GM18909 (cell line): ENCODE measurements around the gene MUC5B.

Experiments
- ATAC-seq: cut with Tn5 transposase; IDR thresholded peaks from one replicate; pipeline ENCODE4 v1.9.1; 2021; ENCODE audit warnings: mild to moderate bottlenecking; ENCODE audit not compliant: unreplicated experiment, poor library complexity

MUC5B gene

GRCh38 chr11:1292644-1293618 lies 70.1 kb downstream of the MUC5B start:
- ATAC-seq = no peak

GRCh38 chr11:1293619-1294015 lies 70.8 kb downstream of the MUC5B start:
- no peak for ATAC-seq

- no peak for ATAC-seq
Measured at GRCh38 chr11:1295086-1295485, 72.2 kb downstream of the MUC5B start.

- ATAC-seq = no peak
Measured at GRCh38 chr11:1295591-1295990, 72.7 kb downstream of the MUC5B start.

GRCh38 chr11:1296287-1296686 lies 73.4 kb downstream of the MUC5B start:
- no peak for ATAC-seq

GRCh38 chr11:1297011-1297575 lies 74.2 kb downstream of the MUC5B start:
- ATAC-seq = no peak

- no peak for ATAC-seq
Measured at GRCh38 chr11:1297576-1298473, 75.0 kb downstream of the MUC5B start.

- ATAC-seq = no peak
Measured at GRCh38 chr11:1298695-1299492, 76.0 kb downstream of the MUC5B start.

- no peak for ATAC-seq
Measured at GRCh38 chr11:1299621-1300020, 76.8 kb downstream of the MUC5B start.

- ATAC-seq = no peak
Measured at GRCh38 chr11:1300121-1300520, 77.3 kb downstream of the MUC5B start.

GRCh38 chr11:1300569-1301187 lies 77.8 kb downstream of the MUC5B start:
- no peak for ATAC-seq

GRCh38 chr11:1301220-1302000 lies 78.5 kb downstream of the MUC5B start:
- no peak for ATAC-seq

GRCh38 chr11:1302041-1302460 lies 79.2 kb downstream of the MUC5B start:
- ATAC-seq = no peak

GRCh38 chr11:1302461-1303125 lies 79.7 kb downstream of the MUC5B start:
- ATAC-seq = no peak

GRCh38 chr11:1303126-1303821 lies 80.4 kb downstream of the MUC5B start:
- ATAC-seq = no peak

GRCh38 chr11:1303973-1304372 lies 81.1 kb downstream of the MUC5B start:
- ATAC-seq = no peak

GRCh38 chr11:1304380-1304779 lies 81.5 kb downstream of the MUC5B start:
- no peak for ATAC-seq

- ATAC-seq = no peak
Measured at GRCh38 chr11:1305063-1305495, 82.2 kb downstream of the MUC5B start.
